ENCODE results near the gene PLCH2. TPM values are rescaled to one million over a fixed set of nuclear protein-coding genes. Genes with fewer than 3 reads are reported as not detected.

Gene PLCH2
- total and polyA plus RNA-seq, 9 of the 15 experiments (the other 6 are each of a cell fraction or from before 2014, with no cell fraction given): 0.16 TPM; not detected in 8

GRCh38 chr1:2445162-2445822 is 30.8 kb upstream of the PLCH2 start:
- no peak overlapping the region for H3K27ac ChIP-seq (ENCODE audit: extremely low read depth, low read depth, low read length)
- H3K79me2 ChIP-seq (ENCODE audit: control insufficient read depth, insufficient read depth, low read length): no peaks in the 10 kb centered on the region
- H3K36me3 ChIP-seq (ENCODE audit: control insufficient read depth, insufficient read depth, low read length): no peaks in the 10 kb centered on the region
- no peaks in the 10 kb centered on the region for H3K9me3 ChIP-seq (replicated peaks; ENCODE audit: control insufficient read depth, insufficient read depth, low read depth, low read length)
- no peaks in the 10 kb centered on the region for H3K9me1 ChIP-seq (ENCODE audit: control insufficient read depth, insufficient read depth, low read length)
- TF ChIP-seq XRCC3 (IDR thresholded peaks at IDR 0.05): no peak
- TF ChIP-seq ETV5 (CRISPR knock-in tag; IDR thresholded peaks at IDR 0.05; ENCODE audit: low read depth): no peak
- no peak for TF ChIP-seq CTCFL (IDR thresholded peaks at IDR 0.05; ENCODE audit: borderline replicate concordance, insufficient read depth, low read depth, low read length, poor library complexity, severe bottlenecking)
- no peak for ATAC-seq
- H2AFZ ChIP-seq (ENCODE audit: low read depth, low read length): no peak overlapping the region
- intact Hi-C loops (cut with micrococcal nuclease): no loop called here
- no peak overlapping the region for H3K4me2 ChIP-seq (ENCODE audit: insufficient read depth, low read length)
- FAIRE-seq: no peak
- H3K4me1 ChIP-seq (replicated peaks in 1 of 2; ENCODE audit: control insufficient read depth in 2 of 2, insufficient read depth in 2 of 2, low read length in 2 of 2): peaks cover 0 to 54% of the 10 kb centered on the region in 2 experiments; a peak in 3 of 5 replicates
- DNase-seq (ENCODE audit: extremely low read depth in 1 of 4, low spot score in 3 of 4): no peak
- CTCF ChIA-PET (ENCODE audit: low intra/inter-chr PET ratio): no interaction called here
- no peak overlapping the region for H3K9ac ChIP-seq (ENCODE audit: insufficient read depth in 1 of 2, low read depth in 2 of 2, low read length in 2 of 2)
- in situ Hi-C loops (cut with MboI): no loop called here
- peaks cover 11% of the 10 kb centered on the region for H4K20me1 ChIP-seq (replicated peaks; ENCODE audit: control insufficient read depth, insufficient read depth, low read length)
- WGBS (ENCODE audit: insufficient coverage, low coverage, missing lambda C conversion rate): 4% methylated on average over 14 of the region's 16 CpGs
- H3K27me3 ChIP-seq (ENCODE audit: control insufficient read depth in 2 of 2, insufficient read depth in 2 of 2, low read length in 2 of 2): peaks cover 22 to 78% of the 10 kb centered on the region in 2 experiments; a peak in 4 of 5 replicates
- BruUV-seq (replicated peaks): no TSS peak
- no peak overlapping the region for H3K4me3 ChIP-seq
- POLR2A ChIA-PET: interaction anchor here (0.6 to 1.0 kb wide), 4 partner anchors 15 to 216 kb away, joined by 3 to 4 read pairs (median 3); no protein-coding TSS in a partner anchor
